ENCODE results near the gene COL7A1.

GRCh38 chr3:48639944-48640606 is 44.9 kb upstream of the COL7A1 start:
- no peak for TF ChIP-seq CTCF (IDR thresholded peaks at IDR 0.05)
- no peak for TF ChIP-seq POLR2AphosphoS5 (IDR thresholded peaks at IDR 0.05)
- TF ChIP-seq POLR2A (IDR thresholded peaks at IDR 0.05): no peak
